Colon (tissue), 2 donors: ENCODE data around the gene ATG10.
A peak's percentile ranks its signal among the peaks of the same experiment; 100 is the strongest.

Experiments
- FAIRE-seq: peaks from 2 replicates; lab custom pipeline; 2012; peaks lifted over from hg19 to GRCh38; lab: Jason Lieb, UNC
- donor health status: control.
- donor health status: control.

Gene ATG10

GRCh38 chr5:82165740-82166530 lies 194.1 kb downstream of the ATG10 start:
- peak; percentile 28 for FAIRE-seq

- FAIRE-seq = no peak
These were observed 195.6 kb downstream of the ATG10 start for GRCh38 chr5:82167372-82167935.

- FAIRE-seq = no peak
These were observed 196.5 kb downstream of the ATG10 start for GRCh38 chr5:82168294-82168693.

GRCh38 chr5:82169892-82170291 lies 198.1 kb downstream of the ATG10 start:
- no peak for FAIRE-seq

- FAIRE-seq = peak; percentile 60
These were observed 202.5 kb downstream of the ATG10 start for GRCh38 chr5:82174128-82174918.

- no peak for FAIRE-seq
These were observed 203.0 kb downstream of the ATG10 start for GRCh38 chr5:82174919-82175219.

- FAIRE-seq = no peak
These were observed 204.4 kb downstream of the ATG10 start for GRCh38 chr5:82176115-82176814.

- FAIRE-seq = no peak
These were observed 206.6 kb downstream of the ATG10 start for GRCh38 chr5:82178378-82178777.

- FAIRE-seq = no peak
These were observed 210.8 kb downstream of the ATG10 start for GRCh38 chr5:82182662-82183061.

- no peak for FAIRE-seq
These were observed 212.0 kb downstream of the ATG10 start for GRCh38 chr5:82183828-82184227.

GRCh38 chr5:82185851-82186250 lies 214.0 kb downstream of the ATG10 start:
- FAIRE-seq = no peak

GRCh38 chr5:82197550-82197949 lies 225.7 kb downstream of the ATG10 start:
- no peak for FAIRE-seq

- FAIRE-seq = no peak
These were observed 232.7 kb downstream of the ATG10 start for GRCh38 chr5:82204567-82204966.

- no peak for FAIRE-seq
These were observed 233.2 kb downstream of the ATG10 start for GRCh38 chr5:82205005-82205404.

GRCh38 chr5:82208371-82208770 lies 236.5 kb downstream of the ATG10 start:
- FAIRE-seq = peak; percentile 38

- FAIRE-seq = no peak
These were observed 240.2 kb downstream of the ATG10 start for GRCh38 chr5:82211855-82212572.

- FAIRE-seq = no peak
These were observed 246.1 kb downstream of the ATG10 start for GRCh38 chr5:82217917-82218316.

- no peak for FAIRE-seq
These were observed 246.7 kb downstream of the ATG10 start for GRCh38 chr5:82218374-82219156.

- FAIRE-seq = no peak
These were observed 249.2 kb downstream of the ATG10 start for GRCh38 chr5:82221020-82221419.

- FAIRE-seq = no peak
These were observed 251.1 kb downstream of the ATG10 start for GRCh38 chr5:82222597-82223574.
